ENCODE data around the gene PDE8A. TPM values are rescaled to one million over a fixed set of nuclear protein-coding genes. Genes with fewer than 3 reads are reported as not detected.

Gene PDE8A
- total and polyA plus RNA-seq, 2 experiments from 2014 or later = 5.6 to 7.5 TPM

DNA sequence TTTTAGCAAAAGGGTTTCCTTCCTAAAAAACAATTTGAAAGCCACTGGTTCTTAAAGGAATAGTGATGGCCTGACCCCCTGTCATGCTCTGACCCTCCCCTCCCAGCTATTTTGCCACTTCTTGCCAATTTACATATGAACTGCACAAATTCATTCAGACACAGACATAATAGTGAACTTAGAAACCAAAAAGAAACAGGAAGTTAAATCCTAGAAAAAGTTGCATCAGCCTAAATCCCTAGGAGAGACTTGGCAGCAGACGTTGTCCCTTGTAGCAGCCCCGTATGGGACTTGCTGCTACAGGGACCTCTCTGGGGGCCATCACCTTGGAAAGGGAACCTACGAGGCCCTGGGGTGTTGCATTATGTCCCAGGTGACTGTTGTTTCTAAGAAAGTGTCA is 14.3 kb upstream of the PDE8A start:
- Histone ChIP-seq H2AFZ (peak overlapping the region; percentile 74), H3K4me3 (no peak overlapping the region), H3K79me2 (replicated peaks; ENCODE audit: insufficient read depth) (no peaks in the 10 kb centered on the region), H3K9me2 (ENCODE audit: insufficient read depth) (peaks cover 10% of the 10 kb centered on the region), H4K20me1 (replicated peaks; ENCODE audit: insufficient read depth) (no peaks in the 10 kb centered on the region), H3K27ac (ENCODE audit: low read depth) (peak overlapping the region; percentile 53; the same call in 1 of the 2 replicates), H3K4me1 (ENCODE audit: insufficient read depth) (peaks cover 5% of the 10 kb centered on the region), H3K27me3 (ENCODE audit: insufficient read depth) (no peaks in the 10 kb centered on the region), H3K36me3 (ENCODE audit: insufficient read depth) (no peaks in the 10 kb centered on the region), H3K4me2 (peak overlapping the region; percentile 41; the same call in 1 of the 2 replicates), H3F3A (replicated peaks; ENCODE audit: low read depth) (no peaks in the 10 kb centered on the region)
- no peak overlapping the region for H3K4me3 Mint-ChIP-seq
- H3K4me1 Mint-ChIP-seq = peaks cover 14% of the 10 kb centered on the region
- no peak for ATAC-seq
- H3K27ac Mint-ChIP-seq = peak overlapping the region; percentile 78; the same call in 1 of the 2 replicates
- no peak for DNase-seq (ENCODE audit: low spot score)
- peaks cover 32% of the 10 kb centered on the region for H3K9me3 Mint-ChIP-seq
- peaks cover 2% of the 10 kb centered on the region for H3K27me3 Mint-ChIP-seq (ENCODE audit: insufficient read depth, low read depth, poor library complexity)
- TF ChIP-seq EZH2 (IDR thresholded peaks at IDR 0.05; ENCODE audit: low read depth, unreplicated experiment) (no peak), JUNB (IDR thresholded peaks at IDR 0.05; ENCODE audit: unreplicated experiment) (no peak), ZNF331 (CRISPR knock-in tag; IDR thresholded peaks at IDR 0.05; ENCODE audit: low read depth) (no peak), CREB1 (CRISPR knock-in tag; IDR thresholded peaks at IDR 0.05; ENCODE audit: low read depth) (no peak), EZH2phosphoT487 (IDR thresholded peaks at IDR 0.05; ENCODE audit: unreplicated experiment) (no peak), STAT1 (IDR thresholded peaks at IDR 0.05; ENCODE audit: unreplicated experiment) (no peak), POLR2AphosphoS5 (IDR thresholded peaks at IDR 0.05; ENCODE audit: low read depth) (no peak), NANOG (IDR thresholded peaks at IDR 0.05; ENCODE audit: borderline replicate concordance) (no peak), ZNF114 (CRISPR knock-in tag; IDR thresholded peaks at IDR 0.05) (no peak)
- TF ChIP-seq, protein P1, sequence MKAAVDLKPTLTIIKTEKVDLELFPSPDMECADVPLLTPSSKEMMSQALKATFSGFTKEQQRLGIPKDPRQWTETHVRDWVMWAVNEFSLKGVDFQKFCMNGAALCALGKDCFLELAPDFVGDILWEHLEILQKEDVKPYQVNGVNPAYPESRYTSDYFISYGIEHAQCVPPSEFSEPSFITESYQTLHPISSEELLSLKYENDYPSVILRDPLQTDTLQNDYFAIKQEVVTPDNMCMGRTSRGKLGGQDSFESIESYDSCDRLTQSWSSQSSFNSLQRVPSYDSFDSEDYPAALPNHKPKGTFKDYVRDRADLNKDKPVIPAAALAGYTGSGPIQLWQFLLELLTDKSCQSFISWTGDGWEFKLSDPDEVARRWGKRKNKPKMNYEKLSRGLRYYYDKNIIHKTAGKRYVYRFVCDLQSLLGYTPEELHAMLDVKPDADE (IDR thresholded peaks at IDR 0.05) = no peak
- TF ChIP-seq, protein P2, sequence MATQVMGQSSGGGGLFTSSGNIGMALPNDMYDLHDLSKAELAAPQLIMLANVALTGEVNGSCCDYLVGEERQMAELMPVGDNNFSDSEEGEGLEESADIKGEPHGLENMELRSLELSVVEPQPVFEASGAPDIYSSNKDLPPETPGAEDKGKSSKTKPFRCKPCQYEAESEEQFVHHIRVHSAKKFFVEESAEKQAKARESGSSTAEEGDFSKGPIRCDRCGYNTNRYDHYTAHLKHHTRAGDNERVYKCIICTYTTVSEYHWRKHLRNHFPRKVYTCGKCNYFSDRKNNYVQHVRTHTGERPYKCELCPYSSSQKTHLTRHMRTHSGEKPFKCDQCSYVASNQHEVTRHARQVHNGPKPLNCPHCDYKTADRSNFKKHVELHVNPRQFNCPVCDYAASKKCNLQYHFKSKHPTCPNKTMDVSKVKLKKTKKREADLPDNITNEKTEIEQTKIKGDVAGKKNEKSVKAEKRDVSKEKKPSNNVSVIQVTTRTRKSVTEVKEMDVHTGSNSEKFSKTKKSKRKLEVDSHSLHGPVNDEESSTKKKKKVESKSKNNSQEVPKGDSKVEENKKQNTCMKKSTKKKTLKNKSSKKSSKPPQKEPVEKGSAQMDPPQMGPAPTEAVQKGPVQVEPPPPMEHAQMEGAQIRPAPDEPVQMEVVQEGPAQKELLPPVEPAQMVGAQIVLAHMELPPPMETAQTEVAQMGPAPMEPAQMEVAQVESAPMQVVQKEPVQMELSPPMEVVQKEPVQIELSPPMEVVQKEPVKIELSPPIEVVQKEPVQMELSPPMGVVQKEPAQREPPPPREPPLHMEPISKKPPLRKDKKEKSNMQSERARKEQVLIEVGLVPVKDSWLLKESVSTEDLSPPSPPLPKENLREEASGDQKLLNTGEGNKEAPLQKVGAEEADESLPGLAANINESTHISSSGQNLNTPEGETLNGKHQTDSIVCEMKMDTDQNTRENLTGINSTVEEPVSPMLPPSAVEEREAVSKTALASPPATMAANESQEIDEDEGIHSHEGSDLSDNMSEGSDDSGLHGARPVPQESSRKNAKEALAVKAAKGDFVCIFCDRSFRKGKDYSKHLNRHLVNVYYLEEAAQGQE (IDR thresholded peaks at IDR 0.05; ENCODE audit: unreplicated experiment) = no peak
- TF ChIP-seq, protein P3, sequence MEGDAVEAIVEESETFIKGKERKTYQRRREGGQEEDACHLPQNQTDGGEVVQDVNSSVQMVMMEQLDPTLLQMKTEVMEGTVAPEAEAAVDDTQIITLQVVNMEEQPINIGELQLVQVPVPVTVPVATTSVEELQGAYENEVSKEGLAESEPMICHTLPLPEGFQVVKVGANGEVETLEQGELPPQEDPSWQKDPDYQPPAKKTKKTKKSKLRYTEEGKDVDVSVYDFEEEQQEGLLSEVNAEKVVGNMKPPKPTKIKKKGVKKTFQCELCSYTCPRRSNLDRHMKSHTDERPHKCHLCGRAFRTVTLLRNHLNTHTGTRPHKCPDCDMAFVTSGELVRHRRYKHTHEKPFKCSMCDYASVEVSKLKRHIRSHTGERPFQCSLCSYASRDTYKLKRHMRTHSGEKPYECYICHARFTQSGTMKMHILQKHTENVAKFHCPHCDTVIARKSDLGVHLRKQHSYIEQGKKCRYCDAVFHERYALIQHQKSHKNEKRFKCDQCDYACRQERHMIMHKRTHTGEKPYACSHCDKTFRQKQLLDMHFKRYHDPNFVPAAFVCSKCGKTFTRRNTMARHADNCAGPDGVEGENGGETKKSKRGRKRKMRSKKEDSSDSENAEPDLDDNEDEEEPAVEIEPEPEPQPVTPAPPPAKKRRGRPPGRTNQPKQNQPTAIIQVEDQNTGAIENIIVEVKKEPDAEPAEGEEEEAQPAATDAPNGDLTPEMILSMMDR (conservative IDR thresholded peaks at IDR 0.05; ENCODE audit: low read depth in 2 of 2) = no peak
- TF ChIP-seq, protein P4, sequence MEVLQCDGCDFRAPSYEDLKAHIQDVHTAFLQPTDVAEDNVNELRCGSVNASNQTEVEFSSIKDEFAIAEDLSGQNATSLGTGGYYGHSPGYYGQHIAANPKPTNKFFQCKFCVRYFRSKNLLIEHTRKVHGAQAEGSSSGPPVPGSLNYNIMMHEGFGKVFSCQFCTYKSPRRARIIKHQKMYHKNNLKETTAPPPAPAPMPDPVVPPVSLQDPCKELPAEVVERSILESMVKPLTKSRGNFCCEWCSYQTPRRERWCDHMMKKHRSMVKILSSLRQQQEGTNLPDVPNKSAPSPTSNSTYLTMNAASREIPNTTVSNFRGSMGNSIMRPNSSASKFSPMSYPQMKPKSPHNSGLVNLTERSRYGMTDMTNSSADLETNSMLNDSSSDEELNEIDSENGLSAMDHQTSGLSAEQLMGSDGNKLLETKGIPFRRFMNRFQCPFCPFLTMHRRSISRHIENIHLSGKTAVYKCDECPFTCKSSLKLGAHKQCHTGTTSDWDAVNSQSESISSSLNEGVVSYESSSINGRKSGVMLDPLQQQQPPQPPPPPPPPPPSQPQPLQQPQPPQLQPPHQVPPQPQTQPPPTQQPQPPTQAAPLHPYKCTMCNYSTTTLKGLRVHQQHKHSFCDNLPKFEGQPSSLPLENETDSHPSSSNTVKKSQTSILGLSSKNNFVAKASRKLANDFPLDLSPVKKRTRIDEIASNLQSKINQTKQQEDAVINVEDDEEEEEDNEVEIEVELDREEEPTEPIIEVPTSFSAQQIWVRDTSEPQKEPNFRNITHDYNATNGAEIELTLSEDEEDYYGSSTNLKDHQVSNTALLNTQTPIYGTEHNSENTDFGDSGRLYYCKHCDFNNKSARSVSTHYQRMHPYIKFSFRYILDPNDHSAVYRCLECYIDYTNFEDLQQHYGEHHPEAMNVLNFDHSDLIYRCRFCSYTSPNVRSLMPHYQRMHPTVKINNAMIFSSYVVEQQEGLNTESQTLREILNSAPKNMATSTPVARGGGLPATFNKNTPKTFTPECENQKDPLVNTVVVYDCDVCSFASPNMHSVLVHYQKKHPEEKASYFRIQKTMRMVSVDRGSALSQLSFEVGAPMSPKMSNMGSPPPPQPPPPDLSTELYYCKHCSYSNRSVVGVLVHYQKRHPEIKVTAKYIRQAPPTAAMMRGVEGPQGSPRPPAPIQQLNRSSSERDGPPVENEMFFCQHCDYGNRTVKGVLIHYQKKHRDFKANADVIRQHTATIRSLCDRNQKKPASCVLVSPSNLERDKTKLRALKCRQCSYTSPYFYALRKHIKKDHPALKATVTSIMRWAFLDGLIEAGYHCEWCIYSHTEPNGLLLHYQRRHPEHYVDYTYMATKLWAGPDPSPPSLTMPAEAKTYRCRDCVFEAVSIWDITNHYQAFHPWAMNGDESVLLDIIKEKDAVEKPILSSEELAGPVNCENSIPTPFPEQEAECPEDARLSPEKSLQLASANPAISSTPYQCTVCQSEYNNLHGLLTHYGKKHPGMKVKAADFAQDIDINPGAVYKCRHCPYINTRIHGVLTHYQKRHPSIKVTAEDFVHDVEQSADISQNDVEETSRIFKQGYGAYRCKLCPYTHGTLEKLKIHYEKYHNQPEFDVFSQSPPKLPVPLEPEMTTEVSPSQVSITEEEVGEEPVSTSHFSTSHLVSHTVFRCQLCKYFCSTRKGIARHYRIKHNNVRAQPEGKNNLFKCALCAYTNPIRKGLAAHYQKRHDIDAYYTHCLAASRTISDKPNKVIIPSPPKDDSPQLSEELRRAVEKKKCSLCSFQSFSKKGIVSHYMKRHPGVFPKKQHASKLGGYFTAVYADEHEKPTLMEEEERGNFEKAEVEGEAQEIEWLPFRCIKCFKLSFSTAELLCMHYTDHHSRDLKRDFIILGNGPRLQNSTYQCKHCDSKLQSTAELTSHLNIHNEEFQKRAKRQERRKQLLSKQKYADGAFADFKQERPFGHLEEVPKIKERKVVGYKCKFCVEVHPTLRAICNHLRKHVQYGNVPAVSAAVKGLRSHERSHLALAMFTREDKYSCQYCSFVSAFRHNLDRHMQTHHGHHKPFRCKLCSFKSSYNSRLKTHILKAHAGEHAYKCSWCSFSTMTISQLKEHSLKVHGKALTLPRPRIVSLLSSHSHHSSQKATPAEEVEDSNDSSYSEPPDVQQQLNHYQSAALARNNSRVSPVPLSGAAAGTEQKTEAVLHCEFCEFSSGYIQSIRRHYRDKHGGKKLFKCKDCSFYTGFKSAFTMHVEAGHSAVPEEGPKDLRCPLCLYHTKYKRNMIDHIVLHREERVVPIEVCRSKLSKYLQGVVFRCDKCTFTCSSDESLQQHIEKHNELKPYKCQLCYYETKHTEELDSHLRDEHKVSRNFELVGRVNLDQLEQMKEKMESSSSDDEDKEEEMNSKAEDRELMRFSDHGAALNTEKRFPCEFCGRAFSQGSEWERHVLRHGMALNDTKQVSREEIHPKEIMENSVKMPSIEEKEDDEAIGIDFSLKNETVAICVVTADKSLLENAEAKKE (CRISPR knock-in tag; IDR thresholded peaks at IDR 0.05) = no peak
- H3K36me3 Mint-ChIP-seq (ENCODE audit: low read depth) = peaks cover 23% of the 10 kb centered on the region
